RWPE2 (cell line): ENCODE results near the gene BDNF.

Source experiments
- ATAC-seq: fragments of 200-7000 bp; cut with Tn5 transposase; 3 replicates; pipeline ENCODE4 v1.9.1; 2021; ENCODE audit warnings: low read depth
- DNase-seq: peaks from one replicate; pipeline ENCODE4 v3.0.0-alpha.2; 2020; ENCODE audit warnings: low spot score
- H3K27ac ChIP-seq: fragments of 450-650 bp; 2 replicates; pipeline ENCODE4 v1.5.1; 2017; ENCODE audit warnings: mild to moderate bottlenecking; ENCODE audit not compliant: poor library complexity, severe bottlenecking
- H3K27me3 ChIP-seq: fragments of 250-450 bp; sonication (Bioruptor Pico); 2 replicates; pipeline ENCODE4 v1.5.1; 2021; ENCODE audit warnings: mild to moderate bottlenecking, moderate library complexity; ENCODE audit not compliant: insufficient read depth, poor library complexity, severe bottlenecking
- H3K36me3 ChIP-seq: fragments of 250-450 bp; sonication (Bioruptor Pico); 2 replicates; pipeline ENCODE4 v1.5.1; 2020; ENCODE audit warnings: low read depth, mild to moderate bottlenecking, moderate library complexity
- H3K4me1 ChIP-seq: fragments of 250-450 bp; sonication (Bioruptor Pico); 2 replicates; pipeline ENCODE4 v1.5.1; 2021; ENCODE audit warnings: mild to moderate bottlenecking, moderate library complexity; ENCODE audit not compliant: insufficient read depth, poor library complexity, severe bottlenecking
- H3K4me3 ChIP-seq: fragments of 250-450 bp; sonication (Bioruptor Pico); 2 replicates; pipeline ENCODE4 v1.5.1; 2021; ENCODE audit warnings: mild to moderate bottlenecking, moderate library complexity; ENCODE audit not compliant: severe bottlenecking
- H3K9me3 ChIP-seq: fragments of 250-450 bp; sonication (Bioruptor Pico); 2 replicates; pipeline ENCODE4 v1.5.1; 2021; ENCODE audit warnings: mild to moderate bottlenecking, moderate library complexity; ENCODE audit not compliant: severe bottlenecking
- TF ChIP-seq, protein P1 (sequence below): fragments of 450-650 bp; IDR thresholded peaks from one replicate; pipeline ENCODE4 v1.5.1; 2017; ENCODE audit warnings: mild to moderate bottlenecking, moderate library complexity; ENCODE audit not compliant: poor library complexity, severe bottlenecking

BDNF gene

DNA sequence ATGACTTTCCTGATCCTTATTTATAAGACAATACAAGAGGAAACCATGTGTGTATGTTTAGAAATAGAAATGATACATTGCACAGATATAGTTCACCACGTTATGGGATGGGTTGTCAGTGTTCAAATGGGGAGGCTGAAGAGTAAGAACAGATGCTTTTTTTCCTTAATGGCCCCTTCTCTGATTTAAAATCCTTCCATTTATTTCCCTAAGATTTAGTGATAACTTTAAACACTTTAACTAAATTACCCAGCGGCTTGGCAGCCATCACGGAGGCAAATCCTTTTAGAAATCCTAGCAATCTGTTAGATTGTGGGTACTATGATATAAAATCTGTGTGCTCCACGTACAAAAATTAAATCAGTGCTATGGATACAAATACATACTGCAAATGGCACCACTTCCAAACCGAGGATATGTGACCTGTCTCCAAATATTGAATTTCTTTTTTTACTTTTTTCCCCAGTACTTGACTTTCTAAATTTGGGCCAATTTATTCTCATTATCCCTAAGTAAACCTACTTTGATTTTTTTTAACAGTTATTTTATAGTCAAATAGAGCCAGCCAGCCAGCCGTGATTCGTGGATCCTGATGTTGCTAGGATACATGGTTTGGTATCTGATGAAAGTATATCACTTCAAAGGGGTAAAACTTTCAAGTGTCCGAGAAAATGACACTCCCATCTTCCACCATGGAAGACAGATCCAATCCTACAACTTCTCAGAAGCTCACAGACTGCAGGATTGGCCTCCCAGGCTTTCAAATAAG is 46.1 kb downstream of the BDNF start:
- H3K36me3 ChIP-seq: 0 out of 2 replicates have a peak, but pooled peaks cover 4% of the 10 kb centered on the region
- TF ChIP-seq, protein P1, sequence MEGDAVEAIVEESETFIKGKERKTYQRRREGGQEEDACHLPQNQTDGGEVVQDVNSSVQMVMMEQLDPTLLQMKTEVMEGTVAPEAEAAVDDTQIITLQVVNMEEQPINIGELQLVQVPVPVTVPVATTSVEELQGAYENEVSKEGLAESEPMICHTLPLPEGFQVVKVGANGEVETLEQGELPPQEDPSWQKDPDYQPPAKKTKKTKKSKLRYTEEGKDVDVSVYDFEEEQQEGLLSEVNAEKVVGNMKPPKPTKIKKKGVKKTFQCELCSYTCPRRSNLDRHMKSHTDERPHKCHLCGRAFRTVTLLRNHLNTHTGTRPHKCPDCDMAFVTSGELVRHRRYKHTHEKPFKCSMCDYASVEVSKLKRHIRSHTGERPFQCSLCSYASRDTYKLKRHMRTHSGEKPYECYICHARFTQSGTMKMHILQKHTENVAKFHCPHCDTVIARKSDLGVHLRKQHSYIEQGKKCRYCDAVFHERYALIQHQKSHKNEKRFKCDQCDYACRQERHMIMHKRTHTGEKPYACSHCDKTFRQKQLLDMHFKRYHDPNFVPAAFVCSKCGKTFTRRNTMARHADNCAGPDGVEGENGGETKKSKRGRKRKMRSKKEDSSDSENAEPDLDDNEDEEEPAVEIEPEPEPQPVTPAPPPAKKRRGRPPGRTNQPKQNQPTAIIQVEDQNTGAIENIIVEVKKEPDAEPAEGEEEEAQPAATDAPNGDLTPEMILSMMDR: no peak
- no peak overlapping the region for H3K27ac ChIP-seq
- no peaks in the 10 kb centered on the region for H3K27me3 ChIP-seq
- no peak for ATAC-seq
- no peaks in the 10 kb centered on the region for H3K4me1 ChIP-seq
- no peaks in the 10 kb centered on the region for H3K9me3 ChIP-seq
- H3K4me3 ChIP-seq: no peak overlapping the region
- no peak for DNase-seq

GRCh38 chr11:27651711-27652110 is 48.5 kb downstream of the BDNF start:
- H3K27ac ChIP-seq: no peak overlapping the region
- H3K9me3 ChIP-seq: no peaks in the 10 kb centered on the region
- H3K36me3 ChIP-seq: no peaks in the 10 kb centered on the region
- ATAC-seq (no peak), DNase-seq (no peak)
- H3K4me1 ChIP-seq: no peaks in the 10 kb centered on the region
- H3K27me3 ChIP-seq: no peaks in the 10 kb centered on the region
- TF ChIP-seq, protein P1: no peak
- no peak overlapping the region for H3K4me3 ChIP-seq

GRCh38 chr11:27650988-27651387 is 49.3 kb downstream of the BDNF start:
- Histone ChIP-seq H3K4me1 (no peaks in the 10 kb centered on the region), H3K9me3 (no peaks in the 10 kb centered on the region), H3K27me3 (no peaks in the 10 kb centered on the region), H3K36me3 (no peaks in the 10 kb centered on the region), H3K4me3 (no peak overlapping the region), H3K27ac (no peak overlapping the region)
- TF ChIP-seq, protein P1: no peak
- no peak for DNase-seq
- ATAC-seq: no peak

DNA sequence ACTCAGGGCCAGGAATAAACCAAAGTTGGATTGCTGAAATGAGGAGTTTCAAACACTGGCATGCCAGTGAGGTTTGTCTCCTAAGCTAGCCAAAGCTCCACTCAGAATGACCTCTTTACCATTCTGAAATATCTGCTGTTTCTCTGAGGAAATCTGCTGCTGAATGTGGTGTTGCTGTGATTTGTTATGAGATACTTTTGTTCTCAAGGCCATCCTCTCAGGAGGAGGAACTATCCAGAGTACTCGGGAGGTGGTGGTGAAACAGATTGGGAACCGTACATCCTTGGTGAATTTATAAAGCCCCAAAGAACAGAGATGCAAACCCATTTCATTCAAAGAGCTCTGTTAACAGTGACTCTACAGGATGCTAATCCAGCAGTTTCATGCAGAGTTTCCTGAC is 50.5 kb downstream of the BDNF start:
- H3K27ac ChIP-seq: no peak overlapping the region
- TF ChIP-seq, protein P1: no peak
- no peaks in the 10 kb centered on the region for H3K4me1 ChIP-seq
- H3K9me3 ChIP-seq: no peaks in the 10 kb centered on the region
- H3K36me3 ChIP-seq: no peaks in the 10 kb centered on the region
- DNase-seq (no peak), ATAC-seq (no peak)
- H3K4me3 ChIP-seq: no peak overlapping the region
- H3K27me3 ChIP-seq: no peaks in the 10 kb centered on the region

DNA sequence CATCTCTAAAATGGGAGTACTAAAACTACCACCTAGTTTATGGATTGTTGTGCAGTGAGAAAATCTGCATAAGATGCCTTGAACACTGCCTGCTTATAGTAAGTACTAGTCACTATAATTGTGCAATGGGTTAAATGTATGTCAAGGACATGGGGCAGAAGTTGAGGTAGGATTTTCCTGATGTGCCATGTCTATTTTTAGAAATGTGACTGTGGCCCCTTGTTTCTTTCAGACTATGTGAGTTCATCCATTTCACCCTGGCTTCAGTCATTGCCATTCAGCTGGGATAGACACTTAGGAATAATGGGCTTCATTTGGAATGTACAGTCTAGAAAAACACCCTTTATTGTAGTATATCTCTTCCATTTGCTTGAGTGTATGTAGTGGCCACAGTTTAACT is 51.4 kb downstream of the BDNF start:
- Histone ChIP-seq H3K36me3 (no peaks in the 10 kb centered on the region), H3K4me3 (no peak overlapping the region), H3K27me3 (no peaks in the 10 kb centered on the region), H3K9me3 (no peaks in the 10 kb centered on the region), H3K4me1 (no peaks in the 10 kb centered on the region), H3K27ac (no peak overlapping the region)
- ATAC-seq: no peak
- TF ChIP-seq, protein P1: no peak
- no peak for DNase-seq
